Skin of body (tissue), 2 donors: ENCODE results near the gene KCNIP2. TPM values are rescaled to one million over a fixed set of nuclear protein-coding genes. Genes with fewer than 3 reads are reported as not detected.

Source experiments
- DNase-seq: peaks from one replicate; lab custom pipeline; 2025; lab: John Stamatoyannopoulos, UW
- total RNA-seq: library from RNA; depleted of rRNA; stranded (reverse); fragments of >200 nt; gene quantifications from one replicate; pipeline ENCODE4 v1.2.3, GENCODE V29; 2014

Gene KCNIP2
- total RNA-seq, 1 donor from 2014 or later: 5.7 TPM

GRCh38 chr10:101783736-101784118 is 59.9 kb downstream of the KCNIP2 start:
- no peak for DNase-seq

GRCh38 chr10:101782811-101783735 is 60.5 kb downstream of the KCNIP2 start, which contains the start of gene NPM3:
Gene NPM3 (minus strand): TSS chr10:101783446. CDS start chr10:101783390, 56 bp downstream.
- DNase-seq: peak; percentile 70

- DNase-seq: no peak
Observed at GRCh38 chr10:101781984-101782810, 61.4 kb downstream of the KCNIP2 start.

- no peak for DNase-seq
Observed at GRCh38 chr10:101781655-101781983, 62.0 kb downstream of the KCNIP2 start.

- no peak for DNase-seq
Observed at GRCh38 chr10:101780818-101781654, 62.6 kb downstream of the KCNIP2 start.

GRCh38 chr10:101780187-101780817 is 63.3 kb downstream of the KCNIP2 start:
- no peak for DNase-seq

- no peak for DNase-seq
Observed at GRCh38 chr10:101779544-101780186, 63.9 kb downstream of the KCNIP2 start.

GRCh38 chr10:101778781-101779543 is 64.6 kb downstream of the KCNIP2 start:
- no peak for DNase-seq

GRCh38 chr10:101778151-101778780 is 65.3 kb downstream of the KCNIP2 start:
- DNase-seq: no peak

GRCh38 chr10:101777619-101778145 is 65.9 kb downstream of the KCNIP2 start:
- no peak for DNase-seq

- DNase-seq: no peak
Observed at GRCh38 chr10:101776161-101776817, 67.3 kb downstream of the KCNIP2 start.

Other genes starting within 250 kb of the KCNIP2 start
- gene FBXW4, start 148.6 kb downstream of the KCNIP2 start, total RNA-seq: 34.4 TPM
- gene FGF8, start 67.7 kb downstream of the KCNIP2 start, total RNA-seq: not detected
- 35.1 TPM for gene NPM3, start 60.4 kb downstream of the KCNIP2 start, total RNA-seq
- 217 TPM for gene OGA, start 25.4 kb downstream of the KCNIP2 start, total RNA-seq
- gene ARMH3, start 212.4 kb upstream of the KCNIP2 start, total RNA-seq: 16.6 TPM
- 9.0 TPM for gene HPS6, start 221.5 kb upstream of the KCNIP2 start, total RNA-seq